ENCODE measurements around the gene PPFIA4.

- TF ChIP-seq CTCF (IDR thresholded peaks at IDR 0.05; ENCODE audit: low read depth, low read length) (no peak), EZH2phosphoT487 (IDR thresholded peaks at IDR 0.05; ENCODE audit: low read depth) (no peak)
Observed at GRCh38 chr1:202976633-202977032, 49.7 kb upstream of the PPFIA4 start.

Data from OCI-LY3 (cell line).